Pulmonary artery endothelial cell (primary cell): ENCODE results near the gene COL6A1. TPM values are rescaled to one million over a fixed set of nuclear protein-coding genes. Genes with fewer than 3 reads are reported as not detected.

Experiments
- DNase-seq: peaks from one replicate; pipeline ENCODE4 v3.0.0-alpha.2; 2011; ENCODE audit warnings: low read depth, low spot score
- total RNA-seq: library from RNA; depleted of rRNA; stranded (reverse); fragments of >200 nt; gene quantifications from 2 replicates; pipeline ENCODE4 v1.2.3, GENCODE V29; 2014

The COL6A1 gene
- total RNA-seq, 1 donor from 2014 or later, result 18.7 TPM

DNA sequence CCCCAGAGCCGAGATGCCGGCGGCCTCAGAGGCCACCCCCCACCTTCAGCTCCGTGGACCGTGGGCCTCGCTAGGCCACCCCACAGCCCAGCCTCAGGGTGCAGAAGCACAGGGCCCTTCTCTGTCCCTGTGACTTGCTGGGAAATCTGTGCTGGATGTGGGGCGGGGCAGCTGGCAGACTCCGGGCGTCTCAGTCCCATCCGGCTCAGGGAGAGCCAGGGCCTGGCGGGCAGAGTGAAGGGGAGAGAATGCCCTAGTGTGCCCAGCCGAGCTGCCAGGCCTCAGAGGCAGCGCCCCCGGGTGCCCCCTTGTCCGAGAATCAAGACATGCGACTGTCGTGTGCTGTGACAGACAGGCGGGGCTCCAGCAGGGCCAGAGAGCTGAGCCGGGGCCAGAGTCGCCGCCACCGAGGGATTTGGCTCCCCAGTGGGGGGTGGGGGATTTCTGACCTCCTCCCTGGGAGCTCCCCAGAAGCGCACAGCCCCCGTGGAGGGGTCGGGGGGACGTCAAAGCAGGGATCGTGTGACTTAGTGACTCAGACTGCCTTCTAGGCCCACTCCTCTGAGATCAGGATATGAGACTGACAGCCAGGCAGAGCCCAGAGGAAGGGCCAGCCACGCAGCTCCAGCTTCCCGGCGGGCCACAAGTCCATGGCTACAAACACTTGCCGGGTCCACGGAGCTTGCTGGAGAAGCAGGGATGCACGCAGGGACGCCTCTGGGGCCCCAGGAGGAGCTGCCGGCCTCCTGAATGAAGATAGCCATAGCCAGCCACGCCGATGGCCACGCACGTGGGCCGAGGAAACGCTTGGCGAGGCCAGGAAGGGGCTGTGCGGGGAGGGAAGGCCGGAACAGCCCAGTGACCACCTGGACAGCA is 11.9 kb downstream of the COL6A1 start:
- no peak for DNase-seq

DNA sequence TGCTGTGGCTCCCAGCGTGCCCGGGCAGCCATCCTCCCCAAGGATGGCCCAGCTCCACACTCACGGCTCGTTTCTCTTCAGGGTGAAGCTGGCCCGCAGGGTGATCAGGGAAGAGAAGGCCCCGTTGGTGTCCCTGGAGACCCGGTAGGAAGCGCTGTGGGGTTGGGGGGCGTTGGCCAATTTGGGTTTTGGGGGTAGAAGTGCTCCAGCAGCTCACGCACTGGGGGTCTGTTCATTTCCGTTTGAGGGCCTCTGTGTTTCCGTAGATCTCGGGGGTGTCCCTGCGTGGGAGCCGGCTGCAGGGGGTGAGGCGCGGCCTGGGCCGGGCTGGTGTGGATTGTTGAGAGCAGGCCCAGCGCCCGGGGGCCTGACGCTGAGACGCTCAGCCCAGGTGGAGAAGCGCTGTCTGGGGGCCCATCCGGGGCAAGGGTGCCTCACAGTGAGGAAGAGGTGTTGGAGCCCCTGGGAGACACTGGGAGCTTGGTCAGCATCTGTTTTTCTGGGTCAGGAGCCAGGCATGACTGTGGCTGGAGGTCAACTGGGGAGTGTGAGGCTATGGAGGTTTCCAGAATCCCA is 12.6 kb downstream of the COL6A1 start:
- DNase-seq, result no peak

DNA sequence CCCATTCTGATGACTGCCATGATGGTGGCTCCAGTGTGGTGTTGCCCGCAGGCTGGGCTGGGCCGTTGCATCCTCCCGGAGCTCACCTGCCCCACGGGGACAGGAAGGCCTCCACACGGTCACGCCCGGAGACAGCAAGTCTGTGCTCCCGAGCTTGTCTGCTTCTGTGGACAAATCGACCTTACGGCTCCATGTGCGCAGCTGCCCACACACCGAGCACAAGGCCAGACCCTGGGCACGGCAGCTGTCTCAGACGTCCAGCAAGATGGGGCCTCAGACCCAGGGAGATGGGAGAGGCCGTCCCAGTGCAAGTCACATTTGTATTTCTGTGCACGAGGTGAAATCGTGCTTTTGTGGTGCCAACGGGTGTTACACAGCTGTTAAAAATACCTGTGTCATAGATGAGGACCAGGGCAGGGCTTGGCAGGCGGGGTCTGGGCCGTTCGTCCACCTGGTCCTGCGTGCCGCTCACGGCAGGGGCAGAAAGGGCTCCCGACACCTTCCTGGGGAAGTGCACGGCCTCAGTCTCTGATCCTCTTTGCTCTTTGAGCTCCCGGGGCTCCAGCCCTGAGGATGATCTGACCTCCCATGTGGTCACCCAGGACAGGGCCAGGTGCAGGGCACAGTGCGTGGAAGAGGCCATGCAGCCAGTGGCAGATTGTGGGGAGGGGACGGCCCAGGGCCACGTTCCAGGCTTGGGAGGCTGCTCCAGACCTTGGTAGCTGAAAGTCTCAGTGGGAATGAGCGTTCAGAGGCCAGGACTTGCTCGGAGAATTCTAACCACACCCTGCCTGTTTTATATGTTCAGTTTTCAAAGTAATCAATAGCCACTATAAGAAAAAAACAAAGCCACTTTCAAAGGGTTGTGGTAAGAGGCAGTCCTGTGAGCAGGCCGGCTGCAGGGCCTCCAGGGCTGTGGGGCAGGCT is 13.5 kb downstream of the COL6A1 start:
- no peak for DNase-seq

DNA sequence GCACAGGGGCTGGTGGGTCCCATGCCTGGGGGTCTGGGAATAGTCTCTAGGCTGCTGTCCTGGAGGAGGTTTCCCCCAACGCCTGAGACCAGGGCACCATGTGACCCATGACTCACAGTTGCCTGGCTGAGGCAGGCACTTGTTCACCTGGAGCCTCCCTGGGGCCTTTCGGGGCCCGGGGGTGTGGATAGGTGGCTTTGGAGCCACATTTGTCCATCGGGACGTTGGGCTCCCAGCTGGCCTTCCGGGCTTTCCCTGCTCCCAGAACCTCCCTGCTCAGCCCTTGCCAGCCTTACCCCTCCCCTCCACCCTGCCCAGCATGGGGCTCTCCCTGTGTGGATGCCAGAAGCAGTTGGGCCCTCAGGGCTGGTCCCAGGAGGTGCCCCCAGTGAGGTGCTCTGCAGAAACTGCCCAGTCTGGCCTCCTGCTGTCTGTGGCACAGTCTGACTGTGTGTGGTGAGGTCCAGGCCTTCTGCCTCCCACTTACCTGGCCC is 14.2 kb downstream of the COL6A1 start:
- no peak for DNase-seq

DNA sequence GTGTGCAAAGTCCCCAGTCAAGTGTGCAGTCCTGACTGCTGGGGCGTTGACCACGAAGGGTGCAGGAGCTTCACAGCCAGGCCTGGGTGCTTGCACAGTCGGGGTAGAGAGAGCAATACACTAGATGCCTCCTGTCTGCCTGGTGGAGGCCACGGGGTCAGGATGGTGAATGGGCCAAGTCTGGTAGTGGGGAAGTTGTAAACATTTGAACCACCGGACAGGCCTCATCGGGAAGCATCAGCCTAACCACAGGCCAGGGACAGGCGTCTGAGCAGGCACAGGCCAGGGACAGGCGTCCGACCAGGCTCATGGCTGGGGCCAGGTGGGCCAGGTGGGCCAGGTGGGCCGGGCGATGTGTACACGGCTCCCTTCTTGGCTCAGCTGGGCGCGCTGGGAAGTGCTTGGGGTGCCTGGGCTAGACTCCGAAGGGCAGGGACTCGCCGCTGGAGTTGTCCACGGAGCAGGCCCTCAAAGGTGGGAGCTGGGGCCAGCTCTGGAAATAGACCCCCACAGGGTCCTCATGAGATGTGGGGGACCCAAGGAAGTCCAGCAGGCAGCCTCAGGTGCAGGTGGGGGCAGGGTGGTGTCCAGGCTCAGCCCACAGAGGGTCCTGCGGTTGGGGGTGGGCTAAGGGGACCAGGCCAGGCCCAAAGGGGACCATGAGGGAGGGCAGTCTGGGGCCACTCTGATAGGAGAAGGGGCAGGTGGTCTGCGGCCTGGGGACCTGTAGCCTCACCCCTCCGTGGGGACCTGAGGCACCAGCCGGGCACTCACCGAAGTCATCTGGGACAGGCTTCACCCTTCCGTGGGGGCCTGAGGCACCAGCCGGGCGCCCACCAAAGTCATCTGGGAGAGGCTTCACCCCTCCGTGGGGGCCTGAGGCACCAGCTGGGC is 15.0 kb downstream of the COL6A1 start:
- DNase-seq, result no peak

DNA sequence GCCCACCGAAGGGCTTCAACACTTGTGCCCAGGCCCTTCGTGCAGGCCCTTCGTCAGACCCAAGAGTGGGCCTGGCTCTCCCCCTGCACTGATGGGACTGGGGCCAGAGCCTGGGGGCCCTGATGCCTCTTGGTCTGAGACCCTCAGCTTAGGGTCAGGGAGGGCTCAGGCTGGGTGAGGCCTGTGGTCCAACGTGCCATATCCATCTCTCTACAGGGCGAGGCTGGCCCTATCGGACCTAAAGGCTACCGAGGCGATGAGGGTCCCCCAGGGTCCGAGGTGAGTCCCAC is 15.6 kb downstream of the COL6A1 start:
- DNase-seq, result no peak

DNA sequence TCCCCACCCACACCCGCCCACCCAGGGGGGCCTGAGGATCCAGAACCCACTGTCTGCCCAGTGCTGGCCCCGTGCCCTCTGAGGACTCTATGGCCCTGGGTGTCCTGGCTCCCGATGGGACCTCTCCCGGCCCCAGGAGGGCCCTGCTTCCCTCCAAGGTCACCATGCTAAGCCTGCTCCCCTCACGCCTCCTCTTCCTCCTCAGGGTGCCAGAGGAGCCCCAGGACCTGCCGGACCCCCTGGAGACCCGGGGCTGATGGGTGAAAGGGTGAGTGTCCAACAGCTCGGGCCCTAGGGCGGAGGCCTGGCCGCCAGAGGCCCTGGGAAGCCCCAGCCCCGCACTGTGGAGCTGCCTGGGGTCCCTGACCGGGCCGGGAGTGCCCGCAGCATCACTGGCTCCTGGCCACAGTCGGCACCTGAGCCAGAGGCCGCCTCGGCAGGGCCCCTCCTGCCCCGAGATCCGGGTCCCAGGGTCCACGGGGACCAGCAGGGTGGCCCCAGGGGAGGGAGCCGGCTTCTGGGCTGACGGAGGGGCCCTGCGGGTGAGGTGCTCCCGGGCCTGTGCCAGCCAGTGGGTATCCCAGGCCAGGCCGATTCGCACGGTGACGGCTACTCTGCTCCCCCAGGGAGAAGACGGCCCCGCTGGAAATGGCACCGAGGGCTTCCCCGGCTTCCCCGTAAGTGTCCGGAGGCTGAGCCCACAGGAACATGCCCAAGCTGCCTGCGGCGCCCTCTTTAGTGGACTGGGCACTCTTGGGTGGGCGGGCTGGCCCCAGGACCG is 16.1 kb downstream of the COL6A1 start:
- DNase-seq, result no peak

DNA sequence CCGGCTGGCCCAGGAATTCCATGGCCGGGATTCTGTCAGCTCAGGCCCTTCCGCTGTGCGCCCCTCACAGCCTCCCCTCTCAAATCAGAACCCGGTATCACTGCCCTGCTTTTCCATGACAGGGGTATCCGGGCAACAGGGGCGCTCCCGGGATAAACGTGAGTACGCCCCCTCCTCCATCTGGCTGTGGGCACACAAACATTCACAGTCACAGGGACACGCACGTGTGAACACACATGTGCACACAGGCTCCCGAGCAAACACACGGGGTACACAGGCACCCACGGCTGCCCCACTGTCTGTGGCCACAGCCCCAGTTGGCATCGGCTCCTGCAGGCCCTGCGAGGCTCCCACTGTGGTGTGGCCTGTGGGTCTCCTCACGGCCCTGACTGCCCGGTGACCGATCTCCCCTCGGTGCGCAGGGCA is 16.7 kb downstream of the COL6A1 start:
- DNase-seq, result no peak

DNA sequence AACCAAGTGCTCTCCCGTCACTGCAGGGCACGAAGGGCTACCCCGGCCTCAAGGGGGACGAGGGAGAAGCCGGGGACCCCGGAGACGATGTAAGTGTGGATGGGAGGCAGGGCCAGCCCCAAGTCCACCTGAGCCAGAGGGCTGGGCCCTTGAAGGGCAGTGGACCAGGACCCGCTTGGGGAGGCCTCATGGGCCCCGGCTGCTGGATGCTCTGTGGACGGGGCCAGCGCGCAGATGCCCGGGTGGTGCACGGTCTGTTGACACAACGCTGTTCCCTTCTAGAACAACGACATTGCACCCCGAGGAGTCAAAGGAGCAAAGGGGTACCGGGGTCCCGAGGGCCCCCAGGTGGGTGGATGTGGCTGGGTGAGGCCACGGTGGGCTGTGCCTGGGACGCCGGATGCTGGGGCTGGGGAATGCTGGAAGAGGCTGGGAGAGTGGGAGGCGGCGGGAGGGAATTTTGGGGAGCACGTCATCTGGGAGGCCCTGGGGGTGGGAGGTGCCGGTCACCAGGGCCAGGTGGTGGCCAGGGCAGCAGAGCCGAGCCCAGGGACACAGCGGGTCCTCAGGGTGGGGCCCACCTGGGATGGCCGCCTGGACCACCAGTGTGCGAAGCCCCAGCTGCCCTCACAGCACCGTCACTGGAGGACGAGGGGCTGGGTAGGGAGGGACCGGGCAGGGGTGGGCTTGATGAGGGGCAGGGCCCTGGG is 17.5 kb downstream of the COL6A1 start:
- no peak for DNase-seq

DNA sequence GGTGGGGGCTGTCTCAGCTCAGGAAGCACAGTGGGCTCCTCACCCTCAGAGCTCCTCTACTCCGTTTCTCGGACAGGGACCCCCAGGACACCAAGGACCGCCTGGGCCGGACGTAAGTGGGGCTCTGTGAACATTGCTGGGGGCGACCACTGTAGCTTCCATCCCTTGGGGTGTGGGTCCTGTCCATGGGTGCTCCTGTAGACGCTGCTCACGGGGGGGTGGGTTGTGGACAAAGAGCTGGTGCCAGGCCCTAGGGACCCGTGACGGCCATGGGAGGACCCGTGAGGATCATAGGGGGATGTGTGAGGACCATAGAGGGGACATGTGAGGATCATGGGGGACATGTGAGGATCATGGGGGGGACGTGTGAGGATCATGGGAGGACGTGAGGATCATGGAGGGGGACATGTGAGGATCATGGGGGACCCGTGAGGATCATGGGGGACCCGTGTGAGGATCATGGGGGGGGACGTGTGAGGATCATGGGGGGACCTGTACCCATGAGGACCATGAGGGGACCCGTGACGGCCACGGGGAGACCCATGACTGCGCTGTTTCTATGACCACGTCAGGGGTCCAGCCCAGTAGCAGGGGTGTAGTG is 18.1 kb downstream of the COL6A1 start:
- no peak for DNase-seq

DNA sequence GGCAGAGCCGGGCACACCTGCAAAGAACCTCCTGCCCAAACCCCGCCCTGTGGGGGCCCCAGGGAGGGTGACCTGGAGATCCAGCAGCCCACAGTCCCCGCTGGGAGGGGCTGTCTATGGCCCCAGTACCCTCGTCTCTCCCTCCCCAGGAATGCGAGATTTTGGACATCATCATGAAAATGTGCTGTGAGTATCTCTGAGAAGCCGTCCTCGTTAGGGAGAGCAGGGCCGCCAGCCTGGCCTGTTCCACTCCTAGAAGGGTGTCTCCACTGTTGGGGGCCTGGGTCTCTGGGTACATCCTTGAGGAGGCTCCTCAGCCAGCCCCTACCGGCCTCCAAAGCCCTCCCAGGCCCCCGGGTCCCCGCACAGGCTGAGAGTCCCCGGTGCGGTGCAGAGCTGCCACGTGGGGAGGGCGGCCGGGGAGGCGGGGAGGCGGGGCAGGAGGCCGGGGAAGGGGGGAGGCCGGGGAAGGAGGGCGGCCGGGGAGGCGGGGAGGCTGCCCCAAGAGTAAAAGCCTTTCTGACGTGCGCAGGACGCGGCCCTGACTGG is 18.7 kb downstream of the COL6A1 start:
- DNase-seq, result no peak

DNA sequence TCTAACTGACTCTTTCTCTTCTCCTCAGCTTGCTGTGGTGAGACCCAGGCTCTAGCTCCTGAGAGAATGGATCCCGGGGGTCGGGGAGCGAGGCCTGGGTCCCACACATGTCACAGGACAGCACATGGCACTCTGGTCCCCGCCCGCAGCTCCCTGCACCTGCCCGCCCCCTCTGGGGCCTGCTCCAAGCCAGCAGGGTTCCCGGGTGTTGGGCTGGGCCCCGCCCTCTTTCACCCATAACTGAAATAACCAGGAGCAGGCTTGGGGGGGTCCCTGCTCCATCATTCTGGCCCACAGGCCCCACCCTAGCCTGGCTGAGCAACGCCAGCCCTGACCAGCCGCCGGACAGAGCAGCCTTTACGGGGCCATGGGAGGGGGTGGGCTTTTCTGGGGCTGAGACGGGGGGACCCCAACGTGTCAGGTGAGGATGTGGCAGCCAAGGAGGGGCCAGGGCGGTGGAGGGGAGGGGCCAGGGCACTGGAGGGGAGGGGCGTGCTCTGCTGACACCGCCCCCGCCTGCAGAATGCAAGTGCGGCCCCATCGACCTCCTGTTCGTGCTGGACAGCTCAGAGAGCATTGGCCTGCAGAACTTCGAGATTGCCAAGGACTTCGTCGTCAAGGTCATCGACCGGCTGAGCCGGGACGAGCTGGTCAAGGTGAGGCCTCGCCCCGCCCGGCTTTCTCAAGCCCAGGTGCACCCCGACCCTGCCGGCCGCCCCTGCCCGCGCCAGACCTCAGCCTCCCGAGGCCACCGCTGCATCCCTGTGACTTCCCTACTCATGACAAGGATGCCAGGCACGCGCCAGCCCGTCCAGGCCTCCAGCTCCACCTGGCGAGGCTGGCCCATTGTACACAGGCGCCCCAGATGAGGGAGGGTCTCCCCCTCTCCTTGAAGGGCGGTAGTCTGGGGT is 19.4 kb downstream of the COL6A1 start:
- no peak for DNase-seq

DNA sequence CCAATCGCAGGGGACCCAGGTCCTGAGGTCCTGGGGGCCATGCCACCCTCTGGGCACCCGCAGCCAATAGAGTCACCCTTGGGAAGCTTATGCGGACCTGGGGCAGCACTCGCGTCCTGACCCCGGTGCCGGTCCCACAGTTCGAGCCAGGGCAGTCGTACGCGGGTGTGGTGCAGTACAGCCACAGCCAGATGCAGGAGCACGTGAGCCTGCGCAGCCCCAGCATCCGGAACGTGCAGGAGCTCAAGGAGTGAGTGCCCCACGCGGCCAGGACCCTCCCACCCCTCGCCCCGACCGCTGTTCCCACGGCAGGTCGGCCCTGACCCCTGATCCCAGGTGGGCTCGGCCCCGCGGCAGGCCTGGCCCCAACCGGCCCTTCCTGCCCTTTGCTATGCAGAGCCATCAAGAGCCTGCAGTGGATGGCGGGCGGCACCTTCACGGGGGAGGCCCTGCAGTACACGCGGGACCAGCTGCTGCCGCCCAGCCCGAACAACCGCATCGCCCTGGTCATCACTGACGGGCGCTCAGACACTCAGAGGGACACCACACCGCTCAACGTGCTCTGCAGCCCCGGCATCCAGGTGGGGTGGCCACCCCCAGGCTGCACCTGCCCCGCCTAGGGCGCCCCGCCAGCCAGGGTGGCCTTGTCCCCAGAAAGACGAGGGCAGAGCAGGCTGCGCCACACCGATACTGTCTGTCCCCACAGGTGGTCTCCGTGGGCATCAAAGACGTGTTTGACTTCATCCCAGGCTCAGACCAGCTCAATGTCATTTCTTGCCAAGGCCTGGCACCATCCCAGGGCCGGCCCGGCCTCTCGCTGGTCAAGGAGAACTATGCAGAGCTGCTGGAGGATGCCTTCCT is 20.5 kb downstream of the COL6A1 start:
- DNase-seq, result no peak

DNA sequence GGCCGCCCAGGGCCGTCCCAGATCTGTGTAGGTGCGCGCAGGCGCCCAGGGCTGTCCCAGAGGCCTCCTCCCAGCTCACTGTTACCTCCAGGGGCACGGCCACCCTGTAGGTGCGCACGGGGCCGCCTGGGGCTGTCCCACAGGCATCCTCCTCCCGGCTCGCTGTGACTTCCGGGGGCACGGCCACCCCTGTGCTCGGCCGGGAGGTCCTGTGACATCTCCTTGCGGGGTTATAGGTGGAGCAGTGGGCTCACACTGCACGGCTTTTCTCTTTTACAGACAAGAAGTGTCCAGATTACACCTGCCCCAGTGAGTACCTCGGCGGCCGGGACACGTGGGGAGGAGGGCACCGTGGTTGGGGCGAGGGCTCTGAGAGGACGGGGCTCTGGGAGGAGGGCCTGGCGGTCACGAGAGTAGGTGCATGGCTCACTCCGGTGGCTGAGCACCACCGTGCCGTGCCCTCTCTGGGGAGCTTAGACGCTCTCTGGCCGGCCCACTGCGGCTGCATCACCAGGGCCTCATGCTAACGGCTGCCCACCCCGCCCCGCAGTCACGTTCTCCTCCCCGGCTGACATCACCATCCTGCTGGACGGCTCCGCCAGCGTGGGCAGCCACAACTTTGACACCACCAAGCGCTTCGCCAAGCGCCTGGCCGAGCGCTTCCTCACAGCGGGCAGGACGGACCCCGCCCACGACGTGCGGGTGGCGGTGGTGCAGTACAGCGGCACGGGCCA is 21.4 kb downstream of the COL6A1 start:
- no peak for DNase-seq

DNA sequence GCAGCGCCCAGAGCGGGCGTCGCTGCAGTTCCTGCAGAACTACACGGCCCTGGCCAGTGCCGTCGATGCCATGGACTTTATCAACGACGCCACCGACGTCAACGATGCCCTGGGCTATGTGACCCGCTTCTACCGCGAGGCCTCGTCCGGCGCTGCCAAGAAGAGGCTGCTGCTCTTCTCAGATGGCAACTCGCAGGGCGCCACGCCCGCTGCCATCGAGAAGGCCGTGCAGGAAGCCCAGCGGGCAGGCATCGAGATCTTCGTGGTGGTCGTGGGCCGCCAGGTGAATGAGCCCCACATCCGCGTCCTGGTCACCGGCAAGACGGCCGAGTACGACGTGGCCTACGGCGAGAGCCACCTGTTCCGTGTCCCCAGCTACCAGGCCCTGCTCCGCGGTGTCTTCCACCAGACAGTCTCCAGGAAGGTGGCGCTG is 22.0 kb downstream of the COL6A1 start:
- DNase-seq, result no peak
